Subcutaneous adipose tissue (tissue), 4 donors: Measurements from ENCODE around the gene ANXA1. TPM values are rescaled to one million over a fixed set of nuclear protein-coding genes. Genes with fewer than 3 reads are reported as not detected.

Source experiments
- total RNA-seq, 4 donors: library from RNA; depleted of rRNA; stranded (reverse); fragments of >200 nt; gene quantifications; one replicate each; pipeline ENCODE4 v1.1.0, GENCODE V29; 2016
- TF ChIP-seq, protein P1 (sequence below): fragments of 450-650 bp; IDR thresholded peaks from one replicate; pipeline ENCODE4 v1.5.1; 2016; ENCODE audit warnings: low read depth, mild to moderate bottlenecking, control low read depth, antibody characterized with exemption, moderate library complexity

Gene ANXA1
- total RNA-seq, 4 donors from 2014 or later, result 301 to 1,153 (median 911) TPM

DNA sequence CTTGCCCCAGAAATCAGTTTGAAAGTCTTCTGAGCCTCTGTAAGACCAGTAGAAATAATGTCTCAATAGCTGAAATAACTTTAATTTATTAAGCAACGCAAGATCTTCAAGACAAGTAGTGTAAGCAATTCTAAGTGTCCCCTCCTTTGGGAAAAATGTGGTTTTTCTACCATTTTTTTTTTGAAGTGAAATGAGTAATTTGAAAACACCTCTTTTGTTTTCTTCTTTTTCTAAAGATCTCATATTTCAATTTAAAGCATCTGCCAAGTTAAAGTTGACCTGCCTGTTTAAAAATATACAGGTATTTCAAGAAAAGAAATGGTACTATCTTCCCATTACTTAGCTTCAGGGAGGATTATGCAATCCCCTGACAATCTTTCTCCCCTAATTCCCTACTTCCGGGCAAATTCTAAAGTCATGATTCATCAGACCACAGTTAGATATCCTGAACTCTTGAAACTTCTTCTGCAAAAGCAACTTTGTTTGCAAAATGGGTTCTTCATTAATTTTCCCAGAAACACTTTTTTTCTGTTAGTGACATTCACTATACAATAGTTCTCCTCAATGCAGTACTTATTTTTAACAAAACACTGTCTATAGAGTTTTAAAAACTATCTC, 7.8 kb upstream of the ANXA1 start:
- TF ChIP-seq, protein P1, sequence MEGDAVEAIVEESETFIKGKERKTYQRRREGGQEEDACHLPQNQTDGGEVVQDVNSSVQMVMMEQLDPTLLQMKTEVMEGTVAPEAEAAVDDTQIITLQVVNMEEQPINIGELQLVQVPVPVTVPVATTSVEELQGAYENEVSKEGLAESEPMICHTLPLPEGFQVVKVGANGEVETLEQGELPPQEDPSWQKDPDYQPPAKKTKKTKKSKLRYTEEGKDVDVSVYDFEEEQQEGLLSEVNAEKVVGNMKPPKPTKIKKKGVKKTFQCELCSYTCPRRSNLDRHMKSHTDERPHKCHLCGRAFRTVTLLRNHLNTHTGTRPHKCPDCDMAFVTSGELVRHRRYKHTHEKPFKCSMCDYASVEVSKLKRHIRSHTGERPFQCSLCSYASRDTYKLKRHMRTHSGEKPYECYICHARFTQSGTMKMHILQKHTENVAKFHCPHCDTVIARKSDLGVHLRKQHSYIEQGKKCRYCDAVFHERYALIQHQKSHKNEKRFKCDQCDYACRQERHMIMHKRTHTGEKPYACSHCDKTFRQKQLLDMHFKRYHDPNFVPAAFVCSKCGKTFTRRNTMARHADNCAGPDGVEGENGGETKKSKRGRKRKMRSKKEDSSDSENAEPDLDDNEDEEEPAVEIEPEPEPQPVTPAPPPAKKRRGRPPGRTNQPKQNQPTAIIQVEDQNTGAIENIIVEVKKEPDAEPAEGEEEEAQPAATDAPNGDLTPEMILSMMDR, result no peak

DNA sequence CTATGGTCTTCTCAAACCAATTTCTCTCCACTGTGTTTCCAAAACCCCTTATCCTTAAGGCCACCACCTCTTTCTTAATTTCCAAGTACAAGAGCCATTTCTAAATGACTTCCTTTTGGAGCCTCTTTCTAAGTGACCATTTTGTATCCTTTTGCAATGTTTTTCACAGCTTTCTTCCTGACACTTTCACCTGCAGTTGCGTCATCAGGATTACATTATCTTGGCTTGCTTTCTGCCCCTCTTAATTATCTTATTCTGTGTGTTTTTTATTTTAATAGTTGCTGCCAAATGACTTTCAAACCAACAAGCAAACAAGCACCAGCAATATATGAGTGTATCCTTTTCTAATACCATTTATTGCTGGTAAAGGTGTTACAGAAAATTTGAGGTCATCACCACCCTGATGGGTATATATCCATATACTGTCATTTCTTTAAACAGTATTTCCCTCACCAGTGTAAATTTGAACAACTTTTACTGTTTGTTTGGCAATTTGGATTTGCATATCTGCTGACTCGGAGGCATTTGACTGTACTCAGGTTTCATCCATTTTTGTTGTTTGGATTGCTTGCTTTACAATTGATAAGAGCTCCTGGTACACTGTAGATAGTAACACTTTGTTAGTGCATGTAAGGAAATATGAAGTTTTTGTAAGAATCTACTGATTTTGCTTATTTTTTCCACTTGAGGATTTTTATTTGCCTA, 5.4 kb upstream of the ANXA1 start:
- TF ChIP-seq, protein P1, result no peak

DNA sequence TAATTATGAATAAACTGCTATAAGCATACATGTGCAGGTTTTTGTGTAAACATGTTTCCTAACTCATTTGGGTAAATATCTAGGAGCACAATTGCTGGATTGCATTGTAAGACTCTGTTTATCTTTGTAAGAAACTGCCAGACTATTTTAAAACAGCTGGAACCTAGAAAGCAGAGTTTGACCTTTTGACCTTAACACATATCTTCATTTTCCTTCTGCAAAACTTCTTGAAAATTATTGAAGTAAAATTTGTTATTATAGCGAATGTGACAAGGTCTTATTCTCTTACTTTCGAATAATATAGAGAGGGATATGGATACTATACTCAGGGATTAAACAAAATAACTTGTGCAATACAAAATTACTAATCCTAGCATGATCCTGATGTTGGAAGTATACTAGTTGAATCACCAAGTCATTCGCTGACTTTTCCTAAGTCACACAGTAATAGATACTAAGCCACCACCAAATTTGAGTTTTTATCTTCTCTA, 3.2 kb upstream of the ANXA1 start:
- TF ChIP-seq, protein P1, result no peak

DNA sequence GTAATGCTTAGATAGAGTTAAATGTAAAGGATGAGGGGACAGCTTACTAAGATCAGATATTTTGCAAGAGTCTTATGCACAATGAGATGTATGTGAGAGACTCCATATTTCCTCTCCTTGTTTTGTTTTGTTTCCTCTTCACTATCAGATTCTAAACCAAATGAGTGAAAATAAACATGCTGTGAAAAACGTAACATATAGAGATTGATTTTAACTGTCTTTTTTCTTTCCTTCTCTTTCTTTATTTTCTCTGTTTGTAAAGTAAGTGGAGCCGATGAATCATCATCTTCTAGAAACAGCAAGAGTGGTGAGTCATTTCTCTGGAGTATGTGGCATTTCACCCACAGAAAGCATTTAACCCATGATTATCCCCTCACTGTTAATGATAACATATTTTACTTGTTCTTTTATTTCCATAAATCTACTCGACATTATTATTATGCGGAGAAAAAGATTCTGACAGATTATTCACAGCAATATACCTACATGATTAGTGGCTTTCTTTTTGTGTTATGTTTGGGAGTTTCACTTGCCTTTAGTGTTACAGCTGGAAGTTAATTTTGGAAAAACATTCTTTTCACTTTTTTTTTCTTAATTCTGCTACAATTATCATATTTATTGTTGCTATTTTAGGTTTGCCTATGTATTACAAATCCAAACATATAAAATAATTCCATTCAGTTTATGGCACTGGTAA, 2.1 kb upstream of the ANXA1 start:
- TF ChIP-seq, protein P1, result no peak

DNA sequence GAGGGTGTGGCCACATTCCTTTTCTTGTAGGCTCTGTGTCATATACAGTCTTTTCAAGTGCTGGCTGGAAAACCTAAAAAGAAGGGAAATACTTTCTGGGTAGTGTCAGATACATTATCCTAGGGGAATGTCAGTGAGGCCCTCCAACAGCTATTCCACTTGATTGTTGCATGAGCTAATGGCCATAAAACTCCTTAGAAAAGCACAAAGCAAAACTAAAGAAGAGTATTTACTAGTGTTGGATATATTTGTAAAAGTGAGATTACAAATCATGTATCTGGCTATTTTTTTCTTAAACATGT, 829 bp downstream of the ANXA1 start:
- TF ChIP-seq, protein P1, result no peak

DNA sequence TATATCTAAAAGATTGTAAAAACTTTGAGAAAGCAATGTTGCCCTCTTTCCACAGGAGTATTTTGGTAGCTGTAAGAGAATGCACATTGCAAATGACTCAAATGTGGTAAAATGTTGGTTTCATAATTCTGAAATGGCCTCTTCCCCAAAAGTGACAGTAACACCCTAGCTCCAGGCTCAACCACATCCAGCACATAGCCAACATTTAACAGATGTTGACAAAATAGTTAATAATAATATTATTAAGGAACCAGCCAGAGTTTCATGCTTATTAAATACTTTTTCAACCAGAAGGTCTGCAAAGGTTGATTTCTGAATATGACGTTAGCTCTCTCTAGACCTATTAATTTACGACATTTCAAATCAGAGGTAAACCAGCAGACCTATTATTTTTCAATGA, 1.3 kb downstream of the ANXA1 start:
- TF ChIP-seq, protein P1, result no peak

DNA sequence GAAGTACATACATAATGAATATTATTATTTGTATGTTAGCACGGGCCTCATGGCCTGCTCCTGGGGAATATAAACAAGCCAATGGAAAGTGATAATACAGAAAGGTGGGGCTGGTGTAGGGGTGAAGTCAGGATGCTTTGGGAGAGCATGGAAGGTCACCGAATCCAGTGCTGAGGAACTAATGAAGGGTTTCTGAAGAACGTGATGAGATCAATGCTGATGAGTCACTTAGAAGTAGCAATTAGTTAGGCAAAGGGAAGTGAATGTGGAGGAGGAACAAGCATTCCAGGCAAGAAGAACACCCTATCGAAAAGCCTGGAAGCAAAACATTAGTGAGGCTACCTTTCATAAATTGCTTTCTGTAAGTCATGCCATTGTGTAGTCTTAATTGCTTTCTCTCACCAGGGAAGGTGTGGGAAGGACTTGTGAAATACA, 2.1 kb downstream of the ANXA1 start:
- TF ChIP-seq, protein P1, result no peak
